ENCODE measurements around the gene NDUFS5. TPM values are rescaled to one million over a fixed set of nuclear protein-coding genes. Genes with fewer than 3 reads are reported as not detected.

The NDUFS5 gene
- total RNA-seq, 3 donors from 2014 or later, result 299 to 582 (median 393) TPM

DNA sequence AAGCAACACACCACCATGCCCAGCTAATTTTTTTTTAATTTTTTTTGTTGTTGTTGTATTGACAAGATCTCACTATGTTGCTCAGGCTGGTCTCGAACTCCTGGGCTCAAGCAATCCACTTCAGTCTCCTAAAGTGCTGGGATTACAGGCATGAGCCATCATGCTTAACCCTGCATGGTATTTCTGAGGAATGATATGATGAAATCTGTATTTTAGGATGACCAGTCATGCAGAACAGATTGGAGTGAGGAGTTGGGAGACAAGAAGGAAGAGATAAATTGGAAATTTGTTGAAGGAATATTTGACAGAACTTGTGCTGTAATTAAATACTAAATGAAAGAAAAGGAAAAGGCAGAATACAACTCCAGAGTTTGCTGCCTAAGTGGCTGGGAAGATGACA is 4.7 kb upstream of the NDUFS5 start:
- no peaks in the 10 kb centered on the region for H3K27me3 ChIP-seq
- DNase-seq (ENCODE audit: low spot score in 2 of 2), result no peak
- H3K36me3 ChIP-seq, result no peaks in the 10 kb centered on the region
- intact Hi-C loops (cut with DNase I; ENCODE audit: low total_unique reads), result no loop called here
- H3K27ac ChIP-seq, result no peak overlapping the region
- H3K4me1 ChIP-seq, result no peaks in the 10 kb centered on the region
- no peak overlapping the region for H3K4me3 ChIP-seq
- H3K9me3 ChIP-seq, result no peaks in the 10 kb centered on the region
- TF ChIP-seq POLR2AphosphoS5 (IDR thresholded peaks at IDR 0.05), result no peak
- TF ChIP-seq POLR2A (IDR thresholded peaks at IDR 0.05), result no peak
- TF ChIP-seq, protein P1, sequence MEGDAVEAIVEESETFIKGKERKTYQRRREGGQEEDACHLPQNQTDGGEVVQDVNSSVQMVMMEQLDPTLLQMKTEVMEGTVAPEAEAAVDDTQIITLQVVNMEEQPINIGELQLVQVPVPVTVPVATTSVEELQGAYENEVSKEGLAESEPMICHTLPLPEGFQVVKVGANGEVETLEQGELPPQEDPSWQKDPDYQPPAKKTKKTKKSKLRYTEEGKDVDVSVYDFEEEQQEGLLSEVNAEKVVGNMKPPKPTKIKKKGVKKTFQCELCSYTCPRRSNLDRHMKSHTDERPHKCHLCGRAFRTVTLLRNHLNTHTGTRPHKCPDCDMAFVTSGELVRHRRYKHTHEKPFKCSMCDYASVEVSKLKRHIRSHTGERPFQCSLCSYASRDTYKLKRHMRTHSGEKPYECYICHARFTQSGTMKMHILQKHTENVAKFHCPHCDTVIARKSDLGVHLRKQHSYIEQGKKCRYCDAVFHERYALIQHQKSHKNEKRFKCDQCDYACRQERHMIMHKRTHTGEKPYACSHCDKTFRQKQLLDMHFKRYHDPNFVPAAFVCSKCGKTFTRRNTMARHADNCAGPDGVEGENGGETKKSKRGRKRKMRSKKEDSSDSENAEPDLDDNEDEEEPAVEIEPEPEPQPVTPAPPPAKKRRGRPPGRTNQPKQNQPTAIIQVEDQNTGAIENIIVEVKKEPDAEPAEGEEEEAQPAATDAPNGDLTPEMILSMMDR (IDR thresholded peaks at IDR 0.05), result no peak

DNA sequence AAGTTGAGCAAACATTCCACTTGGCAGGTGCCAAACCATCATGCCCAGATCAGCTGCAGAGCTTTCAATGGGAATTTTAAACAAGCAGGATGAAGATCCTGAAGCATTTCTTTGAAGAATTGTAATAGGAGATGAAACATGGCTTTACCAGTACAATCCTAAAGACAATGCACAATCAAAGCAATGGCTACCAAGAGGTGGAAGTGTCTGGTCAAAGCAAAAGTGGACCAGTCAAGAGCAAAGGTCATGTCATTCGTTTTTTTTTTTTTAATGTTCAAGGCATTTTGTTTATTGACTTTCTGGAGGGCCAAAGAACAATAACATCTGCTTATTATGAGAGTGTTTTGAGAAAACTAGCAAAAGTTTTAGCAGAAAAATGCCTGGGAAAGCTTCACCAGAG is 3.0 kb upstream of the NDUFS5 start:
- intact Hi-C loops (cut with DNase I; ENCODE audit: low total_unique reads), result no loop called here

DNA sequence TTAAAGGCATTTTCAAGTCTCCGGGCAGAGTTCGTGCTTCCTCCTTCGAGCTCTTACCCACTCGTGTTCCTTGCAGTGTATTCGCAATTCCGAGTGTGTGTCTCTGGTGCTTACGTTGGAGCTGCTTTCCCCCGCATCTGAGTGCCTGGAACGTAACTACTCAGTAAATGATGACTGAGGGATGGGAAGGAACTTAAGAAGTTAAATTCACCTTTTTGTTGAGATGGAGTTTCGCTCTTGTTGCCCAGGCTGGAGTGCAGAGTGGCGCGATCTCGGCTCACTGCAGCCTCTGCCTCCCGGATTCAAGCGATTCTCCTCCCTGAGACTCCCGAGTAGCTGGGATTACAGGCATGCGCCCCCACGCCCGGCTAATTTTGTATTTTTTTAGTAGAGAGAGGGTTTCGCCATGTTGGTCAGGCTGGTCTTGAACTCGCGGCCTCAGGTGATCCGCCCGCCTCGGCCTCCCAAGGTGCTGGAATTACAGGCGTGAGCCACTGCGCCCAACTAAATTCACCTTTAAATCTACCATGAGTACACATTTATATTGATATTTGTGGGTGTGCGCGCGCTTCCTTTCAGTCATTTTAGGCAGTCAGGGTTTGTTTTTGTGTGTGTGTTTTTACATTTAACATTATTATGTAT is 837 bp downstream of the NDUFS5 start:
- Histone ChIP-seq H3K27me3 (no peaks in the 10 kb centered on the region), H3K27ac (peak overlapping the region; percentile 95 to 97), H3K4me1 (no peaks in the 10 kb centered on the region), H3K9me3 (no peaks in the 10 kb centered on the region), H3K4me3 (peak overlapping the region; percentile 75 to 81 (median 79)), H3K36me3 (no peaks in the 10 kb centered on the region)
- TF ChIP-seq, protein P1 (IDR thresholded peaks at IDR 0.05), result no peak
- no peak for TF ChIP-seq POLR2A (IDR thresholded peaks at IDR 0.05)
- no peak for DNase-seq (ENCODE audit: low spot score in 2 of 2)
- intact Hi-C loops (cut with DNase I; ENCODE audit: low total_unique reads), result no loop called here

More for the DNA sequence above, 3.0 kb upstream of the NDUFS5 start:
- H3K27ac ChIP-seq, result no peak overlapping the region
- H3K4me1 ChIP-seq, result no peaks in the 10 kb centered on the region
- no peak for TF ChIP-seq POLR2A (IDR thresholded peaks at IDR 0.05)
- no peak for TF ChIP-seq POLR2AphosphoS5 (IDR thresholded peaks at IDR 0.05)
- TF ChIP-seq, protein P1 (IDR thresholded peaks at IDR 0.05), result no peak
- no peak for DNase-seq (ENCODE audit: low spot score in 2 of 2)
- no peaks in the 10 kb centered on the region for H3K27me3 ChIP-seq
- H3K9me3 ChIP-seq, result no peaks in the 10 kb centered on the region
- H3K36me3 ChIP-seq, result no peaks in the 10 kb centered on the region
- no peak overlapping the region for H3K4me3 ChIP-seq

GRCh38 chr1:39034114-39034654 is 8.0 kb downstream of the NDUFS5 start:
- Histone ChIP-seq H3K9me3 (no peaks in the 10 kb centered on the region), H3K36me3 (peaks cover 11% of the 10 kb centered on the region), H3K27me3 (no peaks in the 10 kb centered on the region), H3K4me1 (no peaks in the 10 kb centered on the region), H3K4me3 (peak overlapping the region in 1 of 3 donors; percentile 19), H3K27ac (peak overlapping the region; percentile 35 to 63)
- no peak for DNase-seq (ENCODE audit: low spot score in 2 of 2)
- TF ChIP-seq, protein P1 (IDR thresholded peaks at IDR 0.05), result no peak
- TF ChIP-seq POLR2AphosphoS5 (IDR thresholded peaks at IDR 0.05), result no peak
- TF ChIP-seq POLR2A (IDR thresholded peaks at IDR 0.05), result no peak
- intact Hi-C loops (cut with DNase I; ENCODE audit: low total_unique reads), result no loop called here

DNA sequence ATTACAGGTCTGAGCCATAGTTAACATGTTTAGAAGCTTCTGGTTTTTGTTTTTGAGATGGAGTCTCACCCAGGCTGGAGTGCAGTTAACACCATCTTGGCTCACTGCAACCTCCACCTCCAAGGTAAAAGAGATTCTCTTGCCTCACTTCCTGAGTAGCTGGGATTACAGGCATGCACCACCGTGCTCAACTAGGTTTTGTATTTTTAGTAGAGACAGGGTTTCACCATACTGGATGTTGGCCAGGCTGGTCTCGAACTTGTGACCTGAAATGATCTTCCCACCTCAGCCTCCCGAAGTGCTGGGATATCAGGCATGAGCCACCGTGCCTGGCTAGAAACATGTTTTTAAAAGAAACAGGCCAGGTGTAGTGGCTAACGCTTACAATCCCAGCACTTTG is 10.5 kb downstream of the NDUFS5 start:
- Histone ChIP-seq H3K36me3 (peaks cover 11% of the 10 kb centered on the region), H3K4me1 (no peaks in the 10 kb centered on the region), H3K4me3 (no peak overlapping the region), H3K27me3 (no peaks in the 10 kb centered on the region), H3K9me3 (no peaks in the 10 kb centered on the region), H3K27ac (no peak overlapping the region)
- intact Hi-C loops (cut with DNase I; ENCODE audit: low total_unique reads), result no loop called here
- no peak for TF ChIP-seq POLR2AphosphoS5 (IDR thresholded peaks at IDR 0.05)
- TF ChIP-seq, protein P1 (IDR thresholded peaks at IDR 0.05), result no peak
- TF ChIP-seq POLR2A (IDR thresholded peaks at IDR 0.05), result no peak
- DNase-seq (ENCODE audit: low spot score in 2 of 2), result no peak

All from breast epithelium (tissue), 4 donors.